Amygdala (tissue), 56 donors: Measurements from ENCODE around the gene CRYBG1.

Source experiments
- DNase-seq, 56 donors: peaks; one replicate each; lab custom pipeline; 2025; lab: John Stamatoyannopoulos, UW

The CRYBG1 gene

GRCh38 chr6:106458021-106458986, 97.8 kb downstream of the CRYBG1 start:
- no peak for DNase-seq

- DNase-seq: no peak
Observed at GRCh38 chr6:106460481-106460880, 100.0 kb downstream of the CRYBG1 start.

GRCh38 chr6:106461084-106461483, 100.6 kb downstream of the CRYBG1 start:
- no peak for DNase-seq

GRCh38 chr6:106462923-106463557, 102.5 kb downstream of the CRYBG1 start:
- no peak for DNase-seq

GRCh38 chr6:106466211-106466610, 105.7 kb downstream of the CRYBG1 start:
- DNase-seq: no peak

GRCh38 chr6:106468935-106469334, 108.4 kb downstream of the CRYBG1 start:
- DNase-seq: no peak

- no peak for DNase-seq
Observed at GRCh38 chr6:106469882-106470281, 109.4 kb downstream of the CRYBG1 start.

- DNase-seq: no peak
Observed at GRCh38 chr6:106470316-106470715, 109.8 kb downstream of the CRYBG1 start.

- DNase-seq: no peak
Observed at GRCh38 chr6:106470811-106471210, 110.3 kb downstream of the CRYBG1 start.

- no peak for DNase-seq
Observed at GRCh38 chr6:106473812-106474211, 113.3 kb downstream of the CRYBG1 start.

GRCh38 chr6:106474466-106474865, 113.9 kb downstream of the CRYBG1 start:
- no peak for DNase-seq

GRCh38 chr6:106475284-106475683, 114.8 kb downstream of the CRYBG1 start:
- DNase-seq: no peak

- no peak for DNase-seq
Observed at GRCh38 chr6:106476331-106477105, 116.0 kb downstream of the CRYBG1 start.

- DNase-seq: no peak
Observed at GRCh38 chr6:106477146-106477545, 116.6 kb downstream of the CRYBG1 start.

GRCh38 chr6:106477790-106478189, 117.3 kb downstream of the CRYBG1 start:
- peak in 2 of 56 donors; percentile 1 to 40 for DNase-seq

- no peak for DNase-seq
Observed at GRCh38 chr6:106486236-106486635, 125.7 kb downstream of the CRYBG1 start.

GRCh38 chr6:106488494-106489370, 128.2 kb downstream of the CRYBG1 start:
- no peak for DNase-seq

GRCh38 chr6:106490030-106490429, 129.5 kb downstream of the CRYBG1 start:
- no peak for DNase-seq

- no peak for DNase-seq
Observed at GRCh38 chr6:106490436-106490835, 129.9 kb downstream of the CRYBG1 start.

- no peak for DNase-seq
Observed at GRCh38 chr6:106490974-106491373, 130.5 kb downstream of the CRYBG1 start.
